HepG2 (cell line): ENCODE results near the gene SLC17A9. TPM values are rescaled to one million over a fixed set of nuclear protein-coding genes. Genes with fewer than 3 reads are reported as not detected.

ENCODE experiments used
- ATAC-seq: fragments of 200-7000 bp; cut with Tn5 transposase; 3 replicates; pipeline ENCODE4 v1.9.1; 2020; ENCODE audit warnings: mild to moderate bottlenecking, moderate library complexity
- BruUV-seq: library from RNA; stranded (reverse); fragments of 400-500 nt; replicated peaks from 2 replicates; lab custom pipeline; 2021; lab: Mats Ljungman, UMichigan
- CTCF ChIA-PET: fragments of 300-600 bp; formaldehyde crosslinking; extraction: SDS; loops from one replicate; lab custom pipeline; 2021; ENCODE audit warnings: low total read pairs, inconsistent platforms, low intra/inter-chr PET ratio; lab: Yijun Ruan, JAX
- POLR2A ChIA-PET: fragments of 350-600 bp; sonication (Branson Sonifier 250); formaldehyde crosslinking; loops from one replicate; lab custom pipeline; 2020; ENCODE audit warnings: antibody characterized with exemption, inconsistent platforms; lab: Yijun Ruan, JAX
- DNase-seq: peaks from one replicate; pipeline ENCODE4 v3.0.0-alpha.2; 2015; ENCODE audit warnings: low spot score
- FAIRE-seq: peaks from 3 replicates; lab custom pipeline; 2011; peaks lifted over from hg19 to GRCh38; lab: Jason Lieb, UNC
- H2AFZ ChIP-seq: one replicate; pipeline ENCODE4 v1.6.1; 2011; ENCODE audit warnings: low read length, inconsistent platforms
- H3K27ac ChIP-seq: fragments of 300-600 bp; 3 replicates; pipeline ENCODE4 v1.8.0; 2011; ENCODE audit warnings: mixed run types, mild to moderate bottlenecking, mixed read lengths, low read length, inconsistent platforms; ENCODE audit not compliant: insufficient read depth; ENCODE audit errors: extremely low read length
- H3K27me3 ChIP-seq, 2 experiments: fragments of 200-600 bp in 1 of 2; 2 replicates in 1 of 2; 3 replicates in 1 of 2; pipeline versions ENCODE4 v1.6.0 to v1.8.0; 2011; ENCODE audit warnings: low read length in 2 of 2, mild to moderate bottlenecking in 2 of 2, moderate library complexity in 2 of 2, inconsistent platforms in 1 of 2; ENCODE audit not compliant: insufficient read depth in 2 of 2, control insufficient read depth in 1 of 2
- H3K36me3 ChIP-seq, 2 experiments: fragments of 200-600 bp in 1 of 2; replicated peaks in 1 of 2; 2 replicates in 1 of 2; 3 replicates in 1 of 2; pipeline versions ENCODE4 v1.5.1 to v1.8.0; 2011; ENCODE audit warnings: low read length in 2 of 2, inconsistent platforms in 1 of 2; ENCODE audit not compliant: insufficient read depth in 2 of 2, control insufficient read depth in 1 of 2
- H3K4me1 ChIP-seq: 2 replicates; pipeline ENCODE4 v1.5.1; 2012; ENCODE audit warnings: low read length, inconsistent platforms; ENCODE audit not compliant: insufficient read depth
- H3K4me2 ChIP-seq: 2 replicates; pipeline ENCODE4 v1.6.0; 2011; ENCODE audit warnings: low read depth, low read length, inconsistent platforms
- H3K4me3 ChIP-seq, 3 experiments: fragments of 200-600 bp in 1 of 3; sonication (generic), shearing (Covaris generic) in 1 of 3; replicated peaks in 1 of 3; 2 replicates each; pipeline ENCODE4 v1.5.1; 2011 to 2016; ENCODE audit warnings: low read length in 3 of 3, inconsistent platforms in 2 of 3, low read depth in 2 of 3, mild to moderate bottlenecking in 2 of 3, control low read depth in 1 of 3, mixed read lengths in 1 of 3; ENCODE audit not compliant: insufficient read depth in 1 of 3
- H3K79me2 ChIP-seq: one replicate; pipeline ENCODE4 v1.6.1; 2011; ENCODE audit warnings: low read length, inconsistent platforms; ENCODE audit not compliant: insufficient read depth
- H3K9ac ChIP-seq: 2 replicates; pipeline ENCODE4 v1.6.0; 2011; ENCODE audit warnings: mild to moderate bottlenecking, low read depth, low read length, inconsistent platforms; ENCODE audit not compliant: insufficient read depth
- H3K9me3 ChIP-seq: 2 replicates; pipeline ENCODE4 v1.5.1; 2012; ENCODE audit warnings: mild to moderate bottlenecking, low read length
- H4K20me1 ChIP-seq: 2 replicates; pipeline ENCODE4 v1.6.0; 2011; ENCODE audit warnings: inconsistent platforms, mild to moderate bottlenecking, low read length, moderate library complexity; ENCODE audit not compliant: insufficient read depth
- FOXK1 ChIP-seq: sonication (generic); formaldehyde crosslinking; IDR thresholded peaks from 2 replicates; pipeline ENCODE4 v1.4.0; 2020; ENCODE audit warnings: low read depth, missing genetic modification reagents, borderline replicate concordance
- HNF4G ChIP-seq, 2 experiments: sonication (generic) in 1 of 2; formaldehyde crosslinking in 1 of 2; IDR thresholded peaks; 2 replicates each; pipeline versions ENCODE4 v1.4.0 to v1.6.1; 2011 to 2020; ENCODE audit warnings: borderline replicate concordance in 2 of 2, low read depth in 2 of 2, mild to moderate bottlenecking in 2 of 2, low read length in 1 of 2, missing genetic modification reagents in 1 of 2, moderate library complexity in 1 of 2
- JDP2 ChIP-seq: sonication (generic); formaldehyde crosslinking; IDR thresholded peaks from 2 replicates; pipeline ENCODE4 v1.8.1; 2022; ENCODE audit warnings: missing genetic modification reagents, borderline replicate concordance
- MTA3 ChIP-seq: sonication (generic); formaldehyde crosslinking; IDR thresholded peaks from 2 replicates; pipeline ENCODE4 v1.4.0; 2020; ENCODE audit warnings: missing genetic modification reagents
- MZF1 ChIP-seq: sonication (generic); formaldehyde crosslinking; IDR thresholded peaks from 2 replicates; pipeline ENCODE4 v1.8.1; 2023; ENCODE audit warnings: mild to moderate bottlenecking, missing genetic modification reagents, borderline replicate concordance
- POLR2AphosphoS2 ChIP-seq: IDR thresholded peaks from 2 replicates; pipeline ENCODE4 v1.6.1; 2011; ENCODE audit warnings: low read depth, low read length, improper control_type of control experiment
- SATB2 ChIP-seq: sonication (generic); formaldehyde crosslinking; IDR thresholded peaks from 2 replicates; pipeline ENCODE4 v1.5.0; 2020; ENCODE audit warnings: missing genetic modification reagents
- SSRP1 ChIP-seq: IDR thresholded peaks from 2 replicates; pipeline ENCODE4 v1.6.1; 2016; ENCODE audit warnings: control low read depth
- STAT5B ChIP-seq: sonication (generic); formaldehyde crosslinking; IDR thresholded peaks from 2 replicates; pipeline ENCODE4 v1.4.0; 2020; ENCODE audit warnings: missing genetic modification reagents
- TAF15 ChIP-seq: fragments of 200-400 bp; formaldehyde crosslinking; IDR thresholded peaks from one replicate; pipeline ENCODE4 v1.6.1; 2018; ENCODE audit warnings: mild to moderate bottlenecking, low read depth, low read length; ENCODE audit not compliant: poor library complexity, severe bottlenecking
- TRIM24 ChIP-seq: sonication (generic); formaldehyde crosslinking; IDR thresholded peaks from 2 replicates; pipeline ENCODE4 v1.8.0; 2022; ENCODE audit warnings: mild to moderate bottlenecking, missing genetic modification reagents
- ZNF121 ChIP-seq: sonication (generic); formaldehyde crosslinking; IDR thresholded peaks from 2 replicates; pipeline ENCODE4 v1.5.0; 2020; ENCODE audit warnings: mild to moderate bottlenecking, missing genetic modification reagents
- ZNF143 ChIP-seq: sonication (generic); formaldehyde crosslinking; IDR thresholded peaks from 2 replicates; pipeline ENCODE4 v1.4.0; 2020; ENCODE audit warnings: missing genetic modification reagents
- ZNF256 ChIP-seq: sonication (generic); formaldehyde crosslinking; conservative IDR thresholded peaks from 2 replicates; pipeline ENCODE4 v1.4.0; 2020; ENCODE audit warnings: missing genetic modification reagents
- ZNF577 ChIP-seq: sonication (generic); formaldehyde crosslinking; IDR thresholded peaks from 2 replicates; pipeline ENCODE4 v1.4.0; 2020; ENCODE audit warnings: mild to moderate bottlenecking, low read depth, missing genetic modification reagents, borderline replicate concordance
- ZNF639 ChIP-seq: conservative IDR thresholded peaks from 2 replicates; pipeline ENCODE4 v1.6.1; 2018; ENCODE audit warnings: missing genetic modification reagents
- ZNF776 ChIP-seq: sonication (generic); formaldehyde crosslinking; IDR thresholded peaks from 2 replicates; pipeline ENCODE4 v1.4.0; 2020; ENCODE audit warnings: mild to moderate bottlenecking, missing genetic modification reagents
- ZNF792 ChIP-seq: IDR thresholded peaks from 2 replicates; pipeline ENCODE4 v1.6.1; 2016
- ZNF841 ChIP-seq: sonication (generic); formaldehyde crosslinking; IDR thresholded peaks from 2 replicates; pipeline ENCODE4 v1.8.1; 2023; ENCODE audit warnings: missing genetic modification reagents, borderline replicate concordance
- in situ Hi-C: cut with HindIII; loops from 2 replicates; pipeline ENCODE4 v1.10.0; 2017; ENCODE audit warnings: low pct_unique_long_range_greater_than_20kb; ENCODE audit not compliant: extremely low pct_ligation_motif_present
- intact Hi-C: fragments of 100-400 bp; cut with micrococcal nuclease; formaldehyde crosslinking; loops from one replicate; pipeline ENCODE4 v1.10.0; 2022; ENCODE audit not compliant: unreplicated experiment
- polyA plus RNA-seq, 8 experiments: library from polyadenylated mRNA; depleted of rRNA in 3 of 8; stranded (reverse) in 7 of 8; unstranded in 1 of 8; fragments of >200 nt; fragmentation: Illumina TruSeq in 4 of 8; extraction: Trizol in 4 of 8; gene quantifications; 2 replicates each; pipeline versions ENCODE4 v1.2.1 to v1.2.3, GENCODE V29; 2011 to 2016; ENCODE audit warnings: low read depth in 4 of 8, missing spikeins in 1 of 8, mixed read lengths in 1 of 8; ENCODE audit not compliant: insufficient read depth in 1 of 8
- total RNA-seq, 5 experiments: library from RNA; depleted of rRNA; stranded (reverse); fragments of >200 nt; fragmentation: Illumina TruSeq; extraction: Trizol; gene quantifications; 2 replicates each; pipeline ENCODE4 v1.2.3, GENCODE V29; 2016; ENCODE audit warnings: low read depth in 1 of 5
- TF ChIP-seq, protein P1 (sequence below): sonication (generic); formaldehyde crosslinking; IDR thresholded peaks from 2 replicates; pipeline ENCODE4 v1.4.0; 2020; ENCODE audit warnings: mild to moderate bottlenecking, low read depth, missing genetic modification reagents

Gene SLC17A9
- total and polyA plus RNA-seq, 2 of the 13 experiments (the other 11 are each of a cell fraction or from before 2014, with no cell fraction given): 110 to 191 TPM

DNA sequence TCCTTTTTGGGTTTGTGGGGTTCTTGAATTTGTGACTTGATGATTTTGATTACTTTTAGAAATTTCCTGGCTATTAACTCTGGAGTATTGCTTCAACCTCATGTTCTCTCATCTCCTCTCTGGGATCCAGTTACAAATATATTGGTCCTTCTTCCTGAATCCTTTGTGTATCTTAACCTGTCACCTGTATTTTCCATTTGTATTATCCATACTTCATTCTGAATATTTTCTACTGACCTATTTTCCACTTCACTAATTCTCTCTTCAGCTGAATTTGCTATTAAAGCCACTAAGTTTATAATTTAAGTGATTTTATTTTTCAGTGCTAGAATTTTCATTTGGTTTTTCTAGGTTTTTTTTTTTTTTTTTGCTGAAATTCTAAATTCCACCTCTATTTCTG lies 60.7 kb downstream of the SLC17A9 start:
- Histone ChIP-seq H2AFZ (no peak overlapping the region), H4K20me1 (peaks cover 7% of the 10 kb centered on the region; the same call in 1 of the 2 replicates), H3K9ac (no peak overlapping the region), H3K4me2 (no peak overlapping the region), H3K4me1 (peaks cover 20% of the 10 kb centered on the region), H3K27ac (no peak overlapping the region), H3K9me3 (peaks cover 8% of the 10 kb centered on the region; the same call in 1 of the 2 replicates), H3K36me3 (no peaks in the 10 kb centered on the region), H3K27me3 (peaks cover 45 to 96% of the 10 kb centered on the region in 2 experiments), H3K79me2 (no peaks in the 10 kb centered on the region), H3K4me3 (no peak overlapping the region)
- CTCF ChIA-PET: no interaction called here
- in situ Hi-C loops: loop anchor here (5.0 kb wide), 1 partner anchor 141 kb away; no protein-coding TSS in a partner anchor
- POLR2A ChIA-PET: interaction anchor here (1.7 kb wide), 1 partner anchor 43 kb away, joined by 4 read pairs; no protein-coding TSS in a partner anchor
- ATAC-seq (no peak), DNase-seq (no peak), FAIRE-seq (no peak)
- TF ChIP-seq TAF15: no peak
- TF ChIP-seq, protein P1, sequence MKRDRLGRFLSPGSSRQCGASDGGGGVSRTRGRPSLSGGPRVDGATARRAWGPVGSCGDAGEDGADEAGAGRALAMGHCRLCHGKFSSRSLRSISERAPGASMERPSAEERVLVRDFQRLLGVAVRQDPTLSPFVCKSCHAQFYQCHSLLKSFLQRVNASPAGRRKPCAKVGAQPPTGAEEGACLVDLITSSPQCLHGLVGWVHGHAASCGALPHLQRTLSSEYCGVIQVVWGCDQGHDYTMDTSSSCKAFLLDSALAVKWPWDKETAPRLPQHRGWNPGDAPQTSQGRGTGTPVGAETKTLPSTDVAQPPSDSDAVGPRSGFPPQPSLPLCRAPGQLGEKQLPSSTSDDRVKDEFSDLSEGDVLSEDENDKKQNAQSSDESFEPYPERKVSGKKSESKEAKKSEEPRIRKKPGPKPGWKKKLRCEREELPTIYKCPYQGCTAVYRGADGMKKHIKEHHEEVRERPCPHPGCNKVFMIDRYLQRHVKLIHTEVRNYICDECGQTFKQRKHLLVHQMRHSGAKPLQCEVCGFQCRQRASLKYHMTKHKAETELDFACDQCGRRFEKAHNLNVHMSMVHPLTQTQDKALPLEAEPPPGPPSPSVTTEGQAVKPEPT (CRISPR knock-in tag): no peak
- no peak for TF ChIP-seq STAT5B (CRISPR knock-in tag)
- no peak for TF ChIP-seq MZF1
- no peak for TF ChIP-seq ZNF792 (CRISPR knock-in tag)
- no peak for TF ChIP-seq ZNF639 (CRISPR knock-in tag)
- TF ChIP-seq TRIM24: no peak
- no peak for TF ChIP-seq POLR2AphosphoS2
- TF ChIP-seq ZNF577 (CRISPR knock-in tag): no peak
- no peak for TF ChIP-seq HNF4G (IDR thresholded peaks at IDR 0.05; ENCODE audit: borderline replicate concordance, low read depth, low read length)
- no peak for TF ChIP-seq HNF4G (CRISPR knock-in tag; IDR thresholded peaks at IDR 0.05; ENCODE audit: borderline replicate concordance, low read depth)
- no peak for TF ChIP-seq ZNF121
- TF ChIP-seq ZNF143 (CRISPR knock-in tag): no peak
- no peak for TF ChIP-seq SATB2 (CRISPR knock-in tag)
- no peak for TF ChIP-seq SSRP1 (CRISPR knock-in tag)
- TF ChIP-seq ZNF841 (CRISPR knock-in tag): no peak
- no peak for TF ChIP-seq ZNF776 (CRISPR knock-in tag)
- no peak for TF ChIP-seq JDP2 (CRISPR knock-in tag)
- TF ChIP-seq ZNF256 (CRISPR knock-in tag): no peak
- TF ChIP-seq MTA3 (CRISPR knock-in tag): no peak
- TF ChIP-seq FOXK1 (CRISPR knock-in tag): no peak
- BruUV-seq: no TSS peak
- intact Hi-C loops: no loop called here
